B cell (primary cell): ENCODE results near the gene KCNT1. TPM values are rescaled to one million over a fixed set of nuclear protein-coding genes. Genes with fewer than 3 reads are reported as not detected.

ENCODE experiments used
- ATAC-seq: fragments of 200-7000 bp; cut with Tn5 transposase; one replicate; pipeline ENCODE4 v1.10.0; 2021; ENCODE audit warnings: low read depth, mild to moderate bottlenecking, moderate number of reproducible peaks, moderate library complexity
- CTCF ChIA-PET: fragments of 350-600 bp; sonication (Branson Sonifier 250); formaldehyde crosslinking; loops from one replicate; lab custom pipeline; 2021; ENCODE audit warnings: antibody characterized with exemption, inconsistent platforms; lab: Charles Lee
- POLR2A ChIA-PET: fragments of 350-600 bp; sonication (Branson Sonifier 250); formaldehyde crosslinking; loops from one replicate; lab custom pipeline; 2021; ENCODE audit warnings: antibody characterized with exemption; lab: Charles Lee
- DNase-seq: peaks from one replicate; pipeline ENCODE4 v3.0.0; 2013
- H2AFZ ChIP-seq: 2 replicates; pipeline ENCODE4 v1.6.1; 2012; ENCODE audit warnings: mild to moderate bottlenecking, low read depth, low read length; ENCODE audit not compliant: insufficient read depth, poor library complexity, severe bottlenecking
- H3K27ac ChIP-seq, 2 donors: 1 replicate in 1 of 2; 2 replicates in 1 of 2; pipeline ENCODE4 v1.5.1; 2012 to 2013; ENCODE audit warnings: low read length in 2 of 2, mild to moderate bottlenecking in 2 of 2, moderate library complexity in 1 of 2
- H3K27me3 ChIP-seq, 4 experiments: fragments of 200-600 bp in 1 of 4; sonication (generic) in 1 of 4; replicated peaks in 1 of 4; 1 replicate in 2 of 4; 2 replicates in 2 of 4; pipeline versions ENCODE4 v1.6.1 to v1.7.0; 2013 to 2016; ENCODE audit warnings: low read length in 3 of 4, mild to moderate bottlenecking in 2 of 4, mixed read lengths in 1 of 4, moderate library complexity in 1 of 4; ENCODE audit not compliant: insufficient read depth in 4 of 4, control insufficient read depth in 3 of 4; ENCODE audit errors: control extremely low read depth in 1 of 4
- H3K36me3 ChIP-seq, 2 experiments: replicated peaks in 1 of 2; 1 replicate in 1 of 2; 2 replicates in 1 of 2; pipeline versions ENCODE4 v1.6.1 to v1.7.1; 2013; ENCODE audit warnings: low read length in 1 of 2; ENCODE audit not compliant: insufficient read depth in 2 of 2, control insufficient read depth in 1 of 2; ENCODE audit errors: control extremely low read depth in 1 of 2, extremely low read depth in 1 of 2
- H3K4me1 ChIP-seq, 2 donors: fragments of 200-600 bp in 1 of 2; sonication (generic) in 1 of 2; 1 replicate in 1 of 2; 2 replicates in 1 of 2; pipeline versions ENCODE4 v1.5.1 to v1.6.1; 2013 to 2017; ENCODE audit warnings: low read length in 2 of 2; ENCODE audit not compliant: control insufficient read depth in 2 of 2, insufficient read depth in 2 of 2
- H3K4me2 ChIP-seq: replicated peaks from 2 replicates; pipeline ENCODE3; 2012; ENCODE audit warnings: mild to moderate bottlenecking, low read depth, low read length; ENCODE audit not compliant: poor library complexity, severe bottlenecking
- H3K4me3 ChIP-seq, 5 experiments: fragments of 200-600 bp in 1 of 5; sonication (generic) in 1 of 5; 1 replicate in 3 of 5; 2 replicates in 2 of 5; pipeline versions ENCODE4 v1.5.1 to v1.7.0; 2011 to 2016; ENCODE audit warnings: low read length in 4 of 5, mild to moderate bottlenecking in 4 of 5, low read depth in 2 of 5, control low read depth in 1 of 5, moderate library complexity in 1 of 5; ENCODE audit not compliant: insufficient read depth in 1 of 5; ENCODE audit errors: control extremely low read depth in 1 of 5, extremely low read depth in 1 of 5
- H3K79me2 ChIP-seq: fragments of 200-600 bp; sonication (generic); one replicate; pipeline ENCODE4 v1.6.0; 2016; ENCODE audit warnings: low read length; ENCODE audit not compliant: control insufficient read depth, insufficient read depth
- H3K9ac ChIP-seq: fragments of 200-600 bp; sonication (generic); 2 replicates; pipeline ENCODE4 v1.6.1; 2017; ENCODE audit warnings: mild to moderate bottlenecking, low read length, moderate library complexity
- H3K9me3 ChIP-seq, 3 donors: one replicate each; pipeline versions ENCODE4 v1.6.1 to v1.7.1; 2013; ENCODE audit warnings: low read length in 2 of 3; ENCODE audit not compliant: control insufficient read depth in 2 of 3, insufficient read depth in 1 of 3; ENCODE audit errors: control extremely low read depth in 1 of 3
- H4K20me1 ChIP-seq: 2 replicates; pipeline ENCODE4 v1.6.0; 2012; ENCODE audit warnings: mild to moderate bottlenecking, low read length; ENCODE audit not compliant: insufficient read depth, control insufficient read depth, poor library complexity, severe bottlenecking
- H3K27ac Mint-ChIP-seq: one replicate; pipeline ENCODE4 v1.8.0; 2021; ENCODE audit warnings: mixed read lengths
- H3K27me3 Mint-ChIP-seq: one replicate; pipeline ENCODE4 v1.8.0; 2021; ENCODE audit warnings: mixed read lengths
- H3K4me1 Mint-ChIP-seq: one replicate; pipeline ENCODE4 v1.8.0; 2021; ENCODE audit warnings: mixed read lengths
- H3K4me3 Mint-ChIP-seq: one replicate; pipeline ENCODE4 v1.8.0; 2021; ENCODE audit warnings: mixed read lengths
- H3K9me3 Mint-ChIP-seq: one replicate; pipeline ENCODE4 v1.8.0; 2022; ENCODE audit warnings: mixed read lengths; ENCODE audit not compliant: insufficient read depth
- EZH2 ChIP-seq: IDR thresholded peaks from 2 replicates; pipeline ENCODE4 v1.6.1; 2012; ENCODE audit warnings: borderline replicate concordance, low read depth, mild to moderate bottlenecking, moderate library complexity, low read length; ENCODE audit not compliant: insufficient read depth, poor library complexity, severe bottlenecking
- WGBS: methylation state at CpG from one replicate; pipeline ENCODE4 v1.1.5; 2013; ENCODE audit warnings: missing lambda C conversion rate; ENCODE audit not compliant: insufficient coverage; 5-methylcytosine and 5-hydroxymethylcytosine counted together
- intact Hi-C: fragments of 100-400 bp; cut with micrococcal nuclease; formaldehyde crosslinking; loops from one replicate; pipeline ENCODE4 v1.10.0; 2022
- polyA plus RNA-seq: library from polyadenylated mRNA; depleted of rRNA; stranded (reverse); fragments of >200 nt; gene quantifications from 2 replicates; pipeline ENCODE4 v1.2.3, GENCODE V29; 2012
- total RNA-seq, 2 donors: library from RNA; stranded (reverse); fragments of 120-200 nt in 1 of 2; gene quantifications; 1 replicate in 1 of 2; 2 replicates in 1 of 2; pipeline versions ENCODE4 v1.2.3 to v1.2.4, GENCODE V29; 2013 to 2022
- TF ChIP-seq, protein P1 (sequence below): fragments of 200-600 bp; IDR thresholded peaks from one replicate; pipeline ENCODE4 v1.8.0; 2022; ENCODE audit warnings: antibody characterized with exemption, mild to moderate bottlenecking

KCNT1 gene
- total and polyA plus RNA-seq, 2 donors (not counting 1 experiment from before 2014, with no cell fraction given), result not detected

- WGBS, result 88% methylated on average over 20 of the region's 31 CpGs
- no peak overlapping the region for H3K4me2 ChIP-seq
- CTCF ChIA-PET, result no interaction called here
Measured at GRCh38 chr9:135792268-135793128, 90.5 kb downstream of the KCNT1 start.

More at GRCh38 chr9:135792268-135793128, 90.5 kb downstream of the KCNT1 start:
- H3K27ac Mint-ChIP-seq, result no peak overlapping the region
- POLR2A ChIA-PET, result no interaction called here
- intact Hi-C loops, result no loop called here
- no peaks in the 10 kb centered on the region for H3K9me3 Mint-ChIP-seq
- H3K4me3 ChIP-seq, result no peak overlapping the region
- TF ChIP-seq EZH2, result no peak
- TF ChIP-seq, protein P1, sequence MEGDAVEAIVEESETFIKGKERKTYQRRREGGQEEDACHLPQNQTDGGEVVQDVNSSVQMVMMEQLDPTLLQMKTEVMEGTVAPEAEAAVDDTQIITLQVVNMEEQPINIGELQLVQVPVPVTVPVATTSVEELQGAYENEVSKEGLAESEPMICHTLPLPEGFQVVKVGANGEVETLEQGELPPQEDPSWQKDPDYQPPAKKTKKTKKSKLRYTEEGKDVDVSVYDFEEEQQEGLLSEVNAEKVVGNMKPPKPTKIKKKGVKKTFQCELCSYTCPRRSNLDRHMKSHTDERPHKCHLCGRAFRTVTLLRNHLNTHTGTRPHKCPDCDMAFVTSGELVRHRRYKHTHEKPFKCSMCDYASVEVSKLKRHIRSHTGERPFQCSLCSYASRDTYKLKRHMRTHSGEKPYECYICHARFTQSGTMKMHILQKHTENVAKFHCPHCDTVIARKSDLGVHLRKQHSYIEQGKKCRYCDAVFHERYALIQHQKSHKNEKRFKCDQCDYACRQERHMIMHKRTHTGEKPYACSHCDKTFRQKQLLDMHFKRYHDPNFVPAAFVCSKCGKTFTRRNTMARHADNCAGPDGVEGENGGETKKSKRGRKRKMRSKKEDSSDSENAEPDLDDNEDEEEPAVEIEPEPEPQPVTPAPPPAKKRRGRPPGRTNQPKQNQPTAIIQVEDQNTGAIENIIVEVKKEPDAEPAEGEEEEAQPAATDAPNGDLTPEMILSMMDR, result no peak
- H2AFZ ChIP-seq, result no peak overlapping the region
- DNase-seq (no peak), ATAC-seq (no peak)
- H3K4me3 Mint-ChIP-seq, result no peak overlapping the region
- H4K20me1 ChIP-seq, result no peaks in the 10 kb centered on the region
- H3K36me3 ChIP-seq, result no peaks in the 10 kb centered on the region
- peaks cover 2% of the 10 kb centered on the region for H3K27me3 Mint-ChIP-seq
- H3K27ac ChIP-seq, result no peak overlapping the region
- no peaks in the 10 kb centered on the region for H3K79me2 ChIP-seq
- H3K9me3 ChIP-seq, result no peaks in the 10 kb centered on the region
- no peaks in the 10 kb centered on the region for H3K4me1 Mint-ChIP-seq
- H3K9ac ChIP-seq, result no peak overlapping the region
- H3K27me3 ChIP-seq, result no peaks in the 10 kb centered on the region
- H3K4me1 ChIP-seq, result no peaks in the 10 kb centered on the region
